ENCODE data around the gene ST6GALNAC2.
"Not testable (repeated sequence)": the region's sequence is repeated elsewhere in the genome, so short reads cannot be mapped to it uniquely, and the experiment has no call there.

ST6GALNAC2 gene

DNA sequence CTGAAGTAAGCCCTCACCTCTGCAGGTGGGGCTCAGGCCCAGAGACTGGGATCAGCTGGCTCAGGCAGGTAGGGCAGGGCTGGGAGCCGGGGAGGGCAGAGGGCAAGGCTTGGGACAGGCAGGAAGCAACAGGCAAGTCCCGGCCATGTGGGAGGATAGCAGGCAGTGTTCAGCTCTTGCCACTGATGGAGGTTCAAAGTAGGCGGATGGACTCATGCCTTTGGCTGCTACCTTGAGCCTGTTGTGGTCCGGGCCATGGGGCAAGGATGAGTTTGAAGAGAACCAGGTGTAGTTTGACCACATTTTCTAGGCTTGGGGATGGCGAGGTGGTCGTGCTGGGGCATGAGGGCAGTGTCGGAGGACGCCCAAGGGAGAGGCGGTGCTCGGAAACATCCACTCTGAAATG lies 43.1 kb downstream of the ST6GALNAC2 start:
- no peak for DNase-seq

DNA sequence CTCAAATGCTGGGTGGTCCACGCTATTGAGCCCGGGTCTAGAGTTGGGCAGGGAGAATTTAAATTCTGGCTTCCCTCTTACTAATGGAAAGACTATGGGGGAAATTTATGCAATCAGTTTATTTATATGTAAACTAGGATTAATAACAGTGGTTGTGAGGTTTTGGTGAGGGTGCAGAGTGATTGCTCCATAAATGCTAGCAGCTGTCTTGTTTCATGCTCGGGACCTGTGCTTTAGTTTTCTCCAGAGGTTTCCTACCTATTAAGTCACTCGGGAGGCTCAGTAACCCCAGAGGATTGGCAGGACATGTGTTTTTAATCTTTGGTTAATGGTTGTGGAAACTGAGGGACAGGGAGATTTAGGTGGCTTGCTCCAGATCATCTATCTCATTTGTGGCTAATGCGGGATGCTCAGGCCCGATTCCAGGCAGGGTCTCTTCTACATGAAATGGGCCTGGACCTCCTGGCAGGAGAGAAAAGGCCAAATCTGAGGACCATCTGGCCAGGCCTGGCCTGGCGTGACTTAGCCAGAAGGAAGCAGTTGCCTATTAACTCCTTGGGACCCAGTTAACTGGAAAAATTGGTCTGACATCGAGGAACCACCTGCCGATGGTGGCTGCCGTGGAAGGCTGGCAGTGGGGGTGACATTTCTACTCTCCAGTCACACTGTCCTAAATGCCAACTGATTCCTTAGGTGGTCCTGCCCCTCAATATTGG lies 43.8 kb downstream of the ST6GALNAC2 start:
- no peak for DNase-seq

DNA sequence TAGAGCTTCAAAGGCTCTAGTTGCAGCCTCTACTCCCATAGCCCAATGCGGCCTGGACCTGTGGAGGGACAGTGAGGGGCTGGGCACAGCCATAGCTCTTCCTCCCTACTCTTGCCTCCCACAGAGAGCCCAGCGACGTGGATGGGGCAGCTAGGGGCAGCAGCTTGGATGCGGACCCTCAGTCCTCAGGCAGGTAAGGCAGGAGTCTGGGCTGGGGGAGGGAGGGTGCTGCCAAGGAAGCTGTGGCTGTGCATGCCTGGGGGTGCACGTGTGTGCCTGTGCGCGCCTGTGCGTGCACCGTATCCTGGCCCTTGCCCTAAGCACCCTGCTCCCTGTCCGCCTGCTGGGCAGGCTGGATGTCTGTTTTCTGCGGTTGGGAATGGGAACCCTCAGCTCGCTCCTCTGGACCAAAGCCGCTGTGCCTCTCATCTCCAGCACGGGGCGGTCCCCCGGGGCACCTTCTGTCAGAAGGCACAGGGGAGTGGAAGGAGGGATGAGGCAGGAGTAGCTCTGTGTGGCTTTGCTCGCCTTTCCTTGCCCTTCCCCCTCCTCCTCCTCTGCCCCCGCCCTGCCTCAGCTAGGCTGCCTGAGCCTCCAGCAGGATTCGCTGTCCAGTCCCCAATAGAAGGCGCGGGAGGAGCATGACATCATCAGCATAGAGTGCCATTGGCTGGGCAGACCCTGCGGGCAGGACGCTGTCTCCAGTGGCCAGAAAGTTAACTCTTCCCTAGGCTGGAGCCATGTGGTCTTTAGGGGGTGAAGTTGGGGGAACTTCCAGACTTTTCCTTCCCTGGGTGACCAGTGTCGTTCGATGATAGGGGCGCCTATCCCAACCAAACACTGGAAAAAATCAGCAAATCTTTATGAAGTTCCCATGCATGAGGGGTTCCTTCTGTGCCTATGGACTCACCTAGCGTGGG lies 45.0 kb downstream of the ST6GALNAC2 start:
- peak; percentile 47 to 98 (median 92) for DNase-seq

DNA sequence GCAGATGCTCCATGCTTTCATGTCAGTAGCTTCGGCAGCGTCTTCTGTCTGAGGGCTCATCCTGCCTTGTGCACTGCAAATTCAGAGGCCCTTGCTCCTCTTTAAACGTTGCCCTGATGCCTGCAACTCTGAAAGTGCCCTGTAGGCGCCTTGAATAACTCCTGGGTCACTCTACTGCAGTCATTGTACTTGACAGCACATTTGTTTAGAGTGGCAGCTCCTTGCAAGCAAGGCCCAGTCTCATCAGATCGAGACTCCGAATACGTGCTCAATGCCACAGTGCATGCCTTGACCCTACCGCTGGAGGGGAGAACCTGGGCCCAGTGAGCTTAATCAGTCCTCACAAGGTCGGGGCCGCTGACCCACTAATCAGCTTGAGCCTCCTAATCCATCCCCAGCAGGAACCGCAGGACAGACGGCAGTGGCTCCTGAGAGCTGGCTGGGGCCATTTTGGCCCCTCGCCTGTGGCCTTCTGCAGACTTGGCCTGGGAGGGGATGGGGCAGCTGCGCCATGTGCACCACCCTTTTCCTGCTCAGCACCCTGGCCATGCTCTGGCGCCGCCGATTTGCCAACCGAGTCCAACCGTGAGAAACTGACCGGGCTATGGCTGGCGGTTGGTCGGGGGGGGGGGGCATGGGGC lies 45.9 kb downstream of the ST6GALNAC2 start, which contains the start of gene PRCD:
Gene PRCD, plus strand, starts transcription at position 414 of the 641 bp plus-strand sequence. Its CDS starts 98 bp downstream, at position 512.
- DNase-seq, result no peak

DNA sequence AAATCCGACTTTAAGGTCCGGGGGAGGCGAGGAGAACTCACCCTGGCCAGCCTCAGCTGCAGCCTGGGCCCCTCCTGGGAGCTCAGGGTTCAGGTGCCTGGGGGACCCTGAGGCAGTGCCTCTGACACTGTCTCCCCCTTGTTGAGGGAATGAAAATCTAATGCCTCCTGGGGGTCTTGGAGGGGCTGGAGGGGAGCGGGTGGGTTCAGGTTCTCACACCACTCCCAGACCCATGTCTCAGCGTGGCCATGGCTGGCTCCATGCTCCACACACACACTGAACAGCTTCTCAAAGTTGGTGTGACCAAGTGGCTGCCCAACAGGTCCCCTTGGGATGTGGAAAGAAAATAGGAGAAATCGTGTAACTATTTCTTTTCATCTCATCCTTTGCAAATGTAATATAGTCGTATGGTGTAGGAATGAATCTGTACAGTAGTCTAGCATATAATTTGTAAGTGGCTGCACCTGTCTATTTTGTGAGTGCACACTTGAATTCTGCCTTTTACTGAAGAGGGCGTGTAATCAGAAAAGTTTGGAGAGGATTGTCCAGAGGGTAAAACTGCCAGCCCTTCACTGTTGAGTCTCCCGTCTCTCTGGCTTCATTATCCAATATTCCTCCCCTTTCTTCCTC lies 46.6 kb downstream of the ST6GALNAC2 start:
- DNase-seq, result no peak

DNA sequence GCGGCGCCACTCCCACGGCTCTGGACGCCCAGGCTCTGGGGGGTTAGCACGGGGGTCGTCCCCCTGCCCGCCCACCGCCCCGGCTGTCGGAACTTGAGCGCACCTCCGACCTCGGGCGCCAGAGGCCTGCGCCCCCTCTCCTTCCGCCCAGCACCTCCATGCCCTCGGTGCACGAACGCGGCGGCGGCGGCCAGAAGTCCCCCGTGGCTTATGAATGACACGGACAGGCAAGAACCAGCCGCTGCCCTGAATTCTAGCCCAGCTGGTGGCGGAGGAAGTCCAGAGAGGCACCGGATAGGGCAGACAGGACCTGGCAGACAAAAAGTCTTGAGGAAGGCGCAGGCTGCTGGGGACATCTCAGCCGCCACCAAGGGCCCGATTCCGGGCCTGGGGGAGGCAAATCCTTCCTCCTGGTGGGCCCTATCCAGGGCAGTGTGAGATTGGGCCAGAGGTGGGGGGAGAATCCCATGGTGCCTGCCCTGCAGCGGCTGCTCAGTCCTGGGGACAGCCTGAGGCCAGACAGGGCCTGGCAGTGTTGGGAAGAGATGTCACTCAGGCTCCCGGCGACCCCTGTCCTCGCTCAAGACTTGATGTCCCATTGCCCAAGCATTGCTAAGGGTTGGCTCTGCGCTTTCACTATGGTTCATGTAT lies 47.3 kb downstream of the ST6GALNAC2 start:
- no peak for DNase-seq

DNA sequence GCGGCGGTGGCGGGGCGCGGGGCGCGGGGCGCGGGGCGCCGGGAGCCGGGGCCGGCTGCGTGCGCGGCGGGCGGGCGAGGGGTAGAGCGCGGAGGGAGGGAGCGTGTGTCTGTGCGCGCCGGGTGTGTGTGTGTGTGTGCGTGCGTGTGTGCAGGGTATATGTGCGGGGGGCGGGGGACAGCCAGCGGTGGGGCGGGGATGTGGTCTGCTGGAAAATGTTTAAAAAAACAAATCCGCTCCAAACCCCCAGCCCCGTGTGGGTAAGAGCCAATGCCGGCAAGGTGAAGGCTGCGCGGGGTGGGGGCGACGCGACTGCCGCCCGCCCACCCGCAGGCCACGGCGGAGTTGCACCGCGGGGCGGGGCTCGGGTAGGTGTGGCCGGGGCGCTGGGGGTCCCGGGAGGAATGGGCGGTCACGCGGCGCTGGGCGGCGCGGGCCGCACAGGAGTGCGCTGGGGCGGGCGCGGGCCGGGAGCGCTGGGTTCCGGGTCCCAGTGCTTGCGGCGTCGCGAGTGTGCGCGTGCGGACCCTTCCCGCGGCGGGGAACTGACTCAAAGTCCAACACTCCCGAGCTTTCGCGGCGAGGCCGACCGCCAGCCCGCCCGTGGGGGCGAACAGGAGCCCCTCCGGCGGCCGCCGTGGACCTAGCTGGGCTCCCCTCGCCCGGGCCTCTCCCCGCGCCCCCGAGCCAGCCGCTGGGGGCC lies 47.9 kb downstream of the ST6GALNAC2 start, which contains the start of gene CYGB:
Gene CYGB, minus strand, starts transcription at position 132 of the 703 bp plus-strand sequence. CDS start 167 bp downstream, outside the sequence.
- DNase-seq, result peak in 1 of 56 donors; percentile 55

DNA sequence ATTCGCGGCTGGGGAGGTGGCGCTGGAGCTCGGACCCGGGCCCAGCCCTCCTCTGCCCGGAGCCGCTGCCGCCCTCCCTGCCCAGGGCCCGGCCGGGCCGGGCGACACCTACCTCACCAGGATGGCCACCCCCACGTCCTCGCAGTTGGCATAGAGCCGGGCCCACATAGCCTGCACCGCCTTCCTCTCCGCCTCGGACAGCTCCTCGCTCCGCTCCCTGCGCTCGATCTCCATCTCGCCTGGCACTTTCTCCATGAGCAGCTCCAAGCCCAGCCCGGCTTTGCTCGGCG lies 48.4 kb downstream of the ST6GALNAC2 start:
- DNase-seq, result peak in 1 of 56 donors; percentile 55

DNA sequence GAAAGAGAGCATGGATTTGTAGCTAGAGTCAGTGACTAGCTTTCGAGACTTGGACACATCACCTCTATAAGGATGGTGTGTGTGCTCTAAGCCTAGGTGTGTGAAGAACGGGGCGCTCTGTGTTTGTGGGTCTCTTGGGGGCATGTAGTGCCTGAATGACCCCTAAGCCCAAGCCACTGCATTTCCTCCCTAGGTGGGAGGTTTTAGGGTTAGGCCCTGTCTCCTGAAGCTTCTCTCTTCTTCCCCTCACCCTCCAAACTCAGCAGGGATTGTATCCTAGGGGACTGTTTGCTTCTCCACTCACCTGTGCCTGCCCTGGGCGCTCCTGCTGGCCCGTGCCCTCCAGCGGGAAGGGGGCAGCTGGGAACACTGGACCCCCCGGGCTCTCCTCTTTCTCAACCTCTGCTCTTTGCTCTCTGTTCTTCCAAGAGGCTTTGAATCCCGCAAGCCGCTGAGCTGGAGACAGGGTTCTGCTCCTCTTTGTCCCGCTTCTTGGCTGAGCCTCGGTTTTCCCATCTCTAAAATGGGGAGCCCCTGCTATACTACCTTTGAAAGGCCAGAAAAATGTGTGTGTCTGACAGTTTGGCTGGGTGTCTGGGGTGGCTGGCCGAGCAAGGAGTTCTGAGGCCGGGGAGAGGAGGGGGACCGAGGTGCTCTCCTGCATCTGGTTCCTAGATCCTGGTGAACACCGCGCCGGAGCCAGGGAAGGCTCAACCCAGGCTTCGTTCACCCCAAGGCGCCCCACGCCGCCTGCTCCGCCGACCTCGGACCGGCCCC lies 49.0 kb downstream of the ST6GALNAC2 start:
- DNase-seq, result no peak

DNA sequence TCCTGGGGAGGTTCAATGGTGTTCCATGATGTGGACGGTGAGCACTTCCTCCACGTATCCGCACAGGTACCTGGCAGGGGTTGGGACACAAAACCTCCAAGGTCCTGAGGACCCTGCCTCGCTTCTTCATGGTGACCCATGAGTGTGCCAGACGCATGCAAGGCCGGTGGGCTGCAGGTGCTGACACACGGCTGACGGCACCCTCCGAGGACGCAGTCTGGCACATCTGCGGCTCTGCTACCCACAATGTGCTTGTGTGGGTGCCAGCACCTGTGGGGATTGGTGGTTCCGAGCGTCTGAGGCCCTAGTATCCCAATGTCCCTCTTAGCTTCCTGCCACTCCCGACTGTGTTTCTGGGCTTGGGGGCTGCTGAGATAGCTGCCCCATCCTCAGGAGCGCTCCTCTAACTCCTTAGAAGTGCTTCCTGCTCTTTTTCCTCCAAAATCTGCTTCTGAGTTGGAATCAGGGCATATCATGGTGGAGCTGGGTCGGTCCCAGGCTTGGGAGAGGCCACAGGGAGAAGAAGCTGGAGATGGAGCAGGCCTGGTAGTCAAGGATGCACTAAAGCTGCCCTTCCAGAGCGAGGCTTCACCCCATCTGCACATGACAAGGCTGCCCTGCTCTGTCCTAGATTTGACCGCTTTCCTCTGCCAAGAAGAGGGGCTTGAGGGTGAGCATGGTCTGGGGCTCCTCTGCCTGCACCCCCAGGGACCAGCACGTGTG lies 49.7 kb downstream of the ST6GALNAC2 start:
- DNase-seq, result no peak

DNA sequence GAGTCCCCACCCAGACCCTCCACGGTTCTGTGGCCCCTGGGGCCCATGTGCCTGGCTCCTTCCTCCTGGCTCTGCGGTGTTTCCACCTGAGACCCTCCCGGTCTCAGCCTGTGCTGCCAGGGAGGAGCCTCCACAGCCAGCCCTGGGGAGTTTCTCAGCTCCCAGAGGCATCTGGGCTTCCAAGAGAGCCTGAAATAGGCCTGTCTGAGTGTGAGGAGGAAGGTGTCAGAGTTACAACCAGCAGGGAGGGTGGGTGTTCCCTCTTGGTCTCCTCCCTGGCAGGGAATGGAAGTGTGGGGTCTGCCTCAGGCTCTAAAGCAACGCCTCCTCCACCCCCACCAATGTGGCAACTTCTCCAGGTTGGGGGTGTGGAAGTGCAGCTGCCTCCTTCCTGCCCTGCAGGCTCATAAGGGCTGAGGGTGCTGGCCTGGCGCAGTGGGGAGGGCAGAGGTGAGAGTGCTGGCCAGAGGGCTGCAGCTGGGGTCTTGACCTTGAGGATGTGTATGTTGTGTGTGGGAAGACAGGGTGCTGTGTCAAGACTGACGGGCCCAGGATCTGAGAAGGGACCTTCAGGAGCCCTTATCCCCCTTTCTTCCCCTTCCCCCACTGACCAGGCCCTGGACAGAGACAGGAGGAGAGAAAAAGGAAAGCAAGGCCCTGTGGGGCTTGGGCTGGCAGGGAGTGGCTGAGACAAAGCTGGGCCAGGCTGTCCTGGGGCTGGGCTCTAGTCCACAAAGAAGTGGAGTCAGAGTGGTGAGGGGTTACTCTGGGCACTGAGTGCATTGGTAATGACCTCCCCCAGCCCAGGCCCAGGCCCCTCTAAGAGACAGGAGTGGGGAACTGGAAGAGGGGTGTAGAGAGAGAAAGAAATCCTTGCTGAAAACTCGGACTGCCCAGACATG lies 50.6 kb downstream of the ST6GALNAC2 start:
- DNase-seq, result no peak

DNA sequence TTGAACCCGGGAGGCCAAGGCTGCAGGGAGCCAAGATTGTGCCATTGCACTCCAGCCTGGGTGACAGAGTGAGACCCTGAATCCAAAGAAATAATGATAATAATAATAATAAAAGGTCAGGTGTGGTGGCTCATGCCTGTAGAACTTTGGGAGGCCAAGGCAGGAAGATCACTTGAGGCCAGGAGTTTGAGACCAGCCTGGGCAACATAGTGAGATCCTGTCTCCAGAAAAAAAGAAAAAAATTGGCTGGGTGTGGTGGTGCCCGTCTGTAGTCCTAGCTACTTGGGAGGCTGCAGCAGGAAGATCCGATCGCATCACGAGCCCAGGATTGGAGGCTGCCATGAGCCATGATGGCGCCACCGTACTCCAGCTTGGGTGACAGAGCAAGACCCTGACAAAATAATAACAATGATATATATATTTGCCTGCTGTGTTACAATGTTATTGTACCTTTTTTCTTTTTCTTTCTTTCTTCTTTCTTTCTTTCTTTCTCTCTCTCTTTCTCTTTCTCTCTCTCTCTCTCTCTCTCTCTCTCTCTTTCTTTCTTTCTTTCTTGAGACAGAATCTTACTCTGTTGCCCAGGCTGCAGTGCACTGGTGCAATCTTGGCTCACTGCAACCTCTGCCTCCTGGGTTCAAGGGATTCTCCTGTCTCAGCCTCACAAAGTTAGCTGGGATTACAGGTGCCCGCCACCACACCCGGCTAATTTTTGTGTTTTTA lies 51.9 kb downstream of the ST6GALNAC2 start:
- not testable (repeated sequence) for DNase-seq

DNA sequence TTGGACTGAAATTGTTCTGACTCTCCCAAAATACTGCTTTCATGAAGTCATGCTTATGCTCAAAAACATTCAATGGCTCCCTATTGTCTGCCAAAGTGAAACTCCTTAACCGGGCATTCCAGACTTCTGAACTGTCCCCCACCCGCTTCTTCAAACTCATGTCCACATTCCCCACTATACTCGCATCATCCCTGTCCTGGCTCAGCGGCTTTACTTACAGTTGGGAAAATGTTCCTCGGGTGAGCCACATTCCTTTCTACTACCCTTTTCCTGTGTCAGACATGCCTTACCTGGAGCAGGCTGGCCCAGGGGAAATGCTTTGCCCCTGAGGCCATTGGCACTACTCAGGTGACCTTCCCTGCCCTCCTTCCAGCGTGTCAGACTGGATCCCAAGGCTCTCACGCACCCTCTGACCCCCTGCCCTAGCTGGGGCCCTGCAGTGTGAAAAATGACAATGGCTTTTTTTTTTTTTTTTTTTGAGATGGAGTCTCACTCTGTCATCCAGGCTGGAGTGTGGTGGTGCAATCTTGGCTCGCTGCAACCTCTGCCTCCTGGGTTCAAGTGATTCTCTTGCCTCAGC lies 53.5 kb downstream of the ST6GALNAC2 start:
- DNase-seq, result no peak

DNA sequence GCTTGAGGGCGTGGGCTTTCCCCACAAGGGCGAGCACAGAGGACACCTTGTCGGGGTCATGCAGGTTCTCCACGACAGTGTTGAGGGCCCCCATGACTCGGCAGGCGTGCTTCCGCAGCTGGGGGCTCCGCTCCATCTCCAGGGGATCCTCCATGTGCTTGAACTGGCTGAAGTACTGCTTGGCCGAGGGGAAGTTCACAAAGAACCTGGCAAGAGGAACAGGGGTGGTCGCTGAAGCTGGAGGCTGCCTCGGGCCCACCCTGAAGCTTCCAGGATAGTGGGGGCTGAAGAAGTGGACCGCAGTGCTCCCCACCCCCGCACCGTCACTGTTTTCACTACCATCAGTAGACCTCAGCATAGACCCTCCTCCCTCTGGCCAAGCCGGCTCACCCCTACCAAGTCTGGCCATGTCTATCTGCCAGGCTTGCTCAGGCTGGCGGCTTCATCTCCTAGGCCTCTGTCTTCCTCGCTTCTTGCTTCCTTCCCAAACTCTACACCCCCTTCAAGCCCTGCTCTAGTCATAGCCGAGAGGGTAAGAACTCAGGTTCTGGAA lies 54.1 kb downstream of the ST6GALNAC2 start:
- no peak for DNase-seq

DNA sequence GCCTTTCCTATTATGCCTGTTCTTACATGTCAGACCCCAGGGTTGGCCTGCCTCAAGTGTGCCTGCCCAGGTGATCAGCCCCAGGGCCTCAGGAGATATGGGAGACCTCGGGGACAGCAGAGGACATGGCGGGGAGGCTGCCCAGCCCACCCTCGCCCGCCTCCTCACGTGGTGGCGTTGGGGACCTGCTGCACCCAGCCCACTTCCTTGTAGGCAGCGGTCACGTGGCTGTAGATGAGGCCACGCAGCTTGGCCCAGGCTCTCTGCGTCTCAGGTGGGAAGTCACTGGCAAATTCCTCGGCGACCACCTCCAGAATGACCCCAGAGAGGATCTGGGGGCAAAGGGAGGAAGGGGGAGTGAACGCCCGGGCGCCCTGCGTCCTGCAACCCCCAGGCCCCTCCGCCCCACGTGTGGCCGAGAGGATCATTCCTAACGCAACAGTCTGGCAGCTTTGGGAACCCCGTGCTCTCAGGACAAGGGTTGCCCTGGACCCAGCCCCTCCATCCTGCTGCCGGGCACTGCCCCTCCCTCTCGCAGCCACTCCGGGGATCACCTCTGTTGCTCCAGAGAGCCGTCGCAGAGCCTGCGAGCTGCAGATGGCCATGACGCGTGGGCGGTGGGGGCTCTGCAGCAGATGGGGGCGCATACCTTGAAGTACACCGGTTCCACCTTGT lies 54.7 kb downstream of the ST6GALNAC2 start:
- DNase-seq, result no peak
